Measurements from ENCODE around the gene SCN2B.

The SCN2B gene

GRCh38 chr11:118180300-118180703 is 3.9 kb upstream of the SCN2B start:
- no peak overlapping the region for H3K4me3 ChIP-seq (ENCODE audit: low read depth, low read length)
- DNase-seq (ENCODE audit: low read depth) = no peak

- no peak for DNase-seq (ENCODE audit: low read depth)
Observed at GRCh38 chr11:118176778-118177134, 317 bp upstream of the SCN2B start.

GRCh38 chr11:118175031-118175992 is 1.1 kb downstream of the SCN2B start:
- DNase-seq (ENCODE audit: low read depth) = no peak
- H3K4me3 ChIP-seq (ENCODE audit: low read depth, low read length) = no peak overlapping the region

More at GRCh38 chr11:118176778-118177134, 317 bp upstream of the SCN2B start:
- H3K4me3 ChIP-seq (ENCODE audit: low read depth, low read length) = no peak overlapping the region

GRCh38 chr11:118174006-118174567 is 2.4 kb downstream of the SCN2B start:
- DNase-seq (ENCODE audit: low read depth) = no peak
- H3K4me3 ChIP-seq (ENCODE audit: low read depth, low read length) = no peak overlapping the region

GRCh38 chr11:118172356-118172755 is 4.1 kb downstream of the SCN2B start:
- DNase-seq (ENCODE audit: low read depth) = no peak
- no peak overlapping the region for H3K4me3 ChIP-seq (ENCODE audit: low read depth, low read length)

GRCh38 chr11:118171269-118172062 is 5.0 kb downstream of the SCN2B start:
- DNase-seq (ENCODE audit: low read depth) = no peak
- H3K4me3 ChIP-seq (ENCODE audit: low read depth, low read length) = no peak overlapping the region

GRCh38 chr11:118170882-118171268 is 5.6 kb downstream of the SCN2B start:
- no peak overlapping the region for H3K4me3 ChIP-seq (ENCODE audit: low read depth, low read length)
- no peak for DNase-seq (ENCODE audit: low read depth)

GRCh38 chr11:118170231-118170630 is 6.2 kb downstream of the SCN2B start:
- no peak for DNase-seq (ENCODE audit: low read depth)
- H3K4me3 ChIP-seq (ENCODE audit: low read depth, low read length) = no peak overlapping the region

GRCh38 chr11:118169300-118170140 is 6.9 kb downstream of the SCN2B start:
- no peak overlapping the region for H3K4me3 ChIP-seq (ENCODE audit: low read depth, low read length)
- DNase-seq (ENCODE audit: low read depth) = no peak

GRCh38 chr11:118168751-118169150 is 7.7 kb downstream of the SCN2B start:
- DNase-seq (ENCODE audit: low read depth) = no peak
- H3K4me3 ChIP-seq (ENCODE audit: low read depth, low read length) = no peak overlapping the region

GRCh38 chr11:118168316-118168715 is 8.1 kb downstream of the SCN2B start:
- no peak for DNase-seq (ENCODE audit: low read depth)
- no peak overlapping the region for H3K4me3 ChIP-seq (ENCODE audit: low read depth, low read length)

GRCh38 chr11:118167906-118168305 is 8.5 kb downstream of the SCN2B start:
- DNase-seq (ENCODE audit: low read depth) = no peak
- H3K4me3 ChIP-seq (ENCODE audit: low read depth, low read length) = no peak overlapping the region

GRCh38 chr11:118167253-118167652 is 9.2 kb downstream of the SCN2B start:
- no peak overlapping the region for H3K4me3 ChIP-seq (ENCODE audit: low read depth, low read length)
- DNase-seq (ENCODE audit: low read depth) = no peak

GRCh38 chr11:118166641-118167040 is 9.8 kb downstream of the SCN2B start:
- DNase-seq (ENCODE audit: low read depth) = no peak
- H3K4me3 ChIP-seq (ENCODE audit: low read depth, low read length) = no peak overlapping the region

- H3K4me3 ChIP-seq (ENCODE audit: low read depth, low read length) = no peak overlapping the region
- DNase-seq (ENCODE audit: low read depth) = no peak
Observed at GRCh38 chr11:118164885-118165284, 11.6 kb downstream of the SCN2B start.

GRCh38 chr11:118163494-118163893 is 12.9 kb downstream of the SCN2B start:
- DNase-seq (ENCODE audit: low read depth) = no peak
- no peak overlapping the region for H3K4me3 ChIP-seq (ENCODE audit: low read depth, low read length)

GRCh38 chr11:118162846-118163245 is 13.6 kb downstream of the SCN2B start:
- no peak overlapping the region for H3K4me3 ChIP-seq (ENCODE audit: low read depth, low read length)
- no peak for DNase-seq (ENCODE audit: low read depth)

- no peak overlapping the region for H3K4me3 ChIP-seq (ENCODE audit: low read depth, low read length)
- no peak for DNase-seq (ENCODE audit: low read depth)
Observed at GRCh38 chr11:118161786-118162185, 14.7 kb downstream of the SCN2B start.

GRCh38 chr11:118157186-118157895 is 19.1 kb downstream of the SCN2B start:
- H3K4me3 ChIP-seq (ENCODE audit: low read depth, low read length) = no peak overlapping the region
- no peak for DNase-seq (ENCODE audit: low read depth)

Measured in skeletal muscle cell (primary cell).